DMS114 treated with DMSO at 0.1 percent for 48 hours (cell line): Measurements from ENCODE around the gene FAM53C.

Experiments used
- DNase-seq: peaks from one replicate; lab custom pipeline; 2025; ENCODE audit not compliant: unreplicated experiment; lab: John Stamatoyannopoulos, UW

The FAM53C gene

DNA sequence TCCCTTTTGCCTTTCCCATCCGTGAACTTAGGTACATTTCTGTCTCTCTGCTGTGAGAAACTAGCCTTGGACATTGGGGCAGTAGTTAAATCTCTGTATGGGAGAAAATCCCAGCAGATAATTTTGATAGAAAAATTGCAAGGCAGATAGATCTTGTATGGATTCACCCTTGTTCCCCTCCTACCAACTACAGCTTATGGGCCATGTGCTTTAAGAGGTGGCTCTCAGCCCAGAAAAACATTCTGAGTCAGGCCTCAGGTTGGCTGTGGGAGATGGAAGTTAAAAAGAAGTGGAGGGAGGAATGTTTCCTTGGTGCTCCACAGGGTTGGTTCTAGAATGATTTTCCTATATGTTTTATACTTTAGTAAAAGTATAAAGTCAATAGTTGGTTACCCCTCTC lies 13.0 kb downstream of the FAM53C start:
- no peak for DNase-seq

GRCh38 chr5:138351517-138351916 lies 13.5 kb downstream of the FAM53C start:
- no peak for DNase-seq

GRCh38 chr5:138352071-138352721 lies 14.1 kb downstream of the FAM53C start, which contains the start of gene KDM3B:
Gene KDM3B (plus strand): TSS chr5:138352685. CDS start chr5:138352796, 111 bp downstream.
- DNase-seq, result peak; percentile 81

- DNase-seq, result peak; percentile 43
Measured at GRCh38 chr5:138352722-138353559, 14.9 kb downstream of the FAM53C start.

GRCh38 chr5:138353560-138354080 lies 15.6 kb downstream of the FAM53C start:
- no peak for DNase-seq

DNA sequence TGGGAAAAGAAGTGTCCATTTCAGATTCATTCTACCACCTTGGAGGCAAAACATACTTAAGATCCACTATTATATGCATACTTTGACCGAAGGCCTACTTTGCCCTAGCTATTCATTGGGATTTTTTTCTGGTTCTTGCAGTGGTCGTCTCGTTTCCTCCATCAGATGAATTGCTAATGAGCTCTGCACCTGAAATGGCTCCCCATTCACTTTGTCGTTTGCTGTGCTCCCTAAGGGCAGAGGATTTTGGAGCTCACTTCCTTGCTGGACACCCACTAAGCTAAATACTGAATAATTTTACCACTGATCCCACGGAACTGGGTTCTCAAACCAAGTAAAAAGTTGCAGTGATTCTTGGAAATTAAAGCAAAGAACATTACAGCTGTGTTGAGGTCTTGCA lies 16.3 kb downstream of the FAM53C start:
- DNase-seq, result no peak

- peak; percentile 87 for DNase-seq
Measured at GRCh38 chr5:138354926-138355378, 16.9 kb downstream of the FAM53C start.

DNA sequence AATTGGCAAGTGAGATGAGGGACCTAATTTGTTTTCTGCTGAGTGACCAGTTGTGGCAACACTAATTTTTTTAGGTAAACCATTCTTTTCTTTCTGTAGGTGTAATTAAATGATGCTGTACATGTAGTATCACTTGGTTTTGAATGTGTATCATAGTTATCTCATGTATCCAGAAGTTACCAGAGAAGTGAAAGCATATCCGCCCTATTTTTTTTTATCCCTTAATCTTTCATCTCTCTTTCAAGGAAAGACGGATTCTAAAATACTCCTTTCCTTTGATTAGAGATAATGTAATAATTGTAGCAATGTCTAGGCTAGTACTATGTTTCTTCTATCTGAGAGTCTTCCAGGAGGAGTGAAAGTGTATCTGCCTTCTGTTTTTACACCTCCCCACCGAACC lies 21.6 kb downstream of the FAM53C start:
- DNase-seq, result no peak

DNA sequence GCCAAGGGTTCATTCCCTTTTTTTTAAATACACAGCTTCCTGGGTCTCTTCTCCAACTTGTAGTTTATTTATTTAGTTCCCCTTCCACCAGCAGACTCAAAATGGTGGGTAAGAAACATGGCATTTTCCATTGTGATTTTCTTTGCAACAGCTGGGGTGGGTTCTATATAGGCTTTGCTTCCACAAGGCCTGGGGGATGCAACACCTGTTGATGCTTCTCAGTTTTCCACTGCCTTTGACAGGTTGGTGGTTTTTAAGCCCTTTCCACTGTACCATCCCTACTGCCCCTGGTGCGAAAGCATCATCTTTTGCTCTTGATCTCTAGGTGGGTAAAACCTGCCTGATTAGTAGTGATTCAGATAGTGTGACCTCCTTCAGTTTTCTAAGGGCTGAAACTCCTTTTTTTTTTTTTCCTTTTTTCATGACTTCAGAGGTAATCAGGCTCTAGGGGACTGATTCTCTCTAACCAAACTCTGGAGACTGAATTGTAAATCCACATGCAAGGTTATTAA lies 22.9 kb downstream of the FAM53C start:
- DNase-seq, result no peak

- no peak for DNase-seq
Measured at GRCh38 chr5:138364576-138364975, 26.5 kb downstream of the FAM53C start.

GRCh38 chr5:138366632-138367382 lies 28.7 kb downstream of the FAM53C start:
- no peak for DNase-seq

GRCh38 chr5:138369261-138369660 lies 31.2 kb downstream of the FAM53C start:
- DNase-seq, result no peak

- DNase-seq, result no peak
Measured at GRCh38 chr5:138369706-138370105, 31.6 kb downstream of the FAM53C start.

GRCh38 chr5:138370537-138370936 lies 32.5 kb downstream of the FAM53C start:
- DNase-seq, result no peak

GRCh38 chr5:138371454-138371853 lies 33.4 kb downstream of the FAM53C start:
- DNase-seq, result no peak

- DNase-seq, result no peak
Measured at GRCh38 chr5:138372225-138372624, 34.2 kb downstream of the FAM53C start.

- DNase-seq, result no peak
Measured at GRCh38 chr5:138372653-138373052, 34.6 kb downstream of the FAM53C start.

DNA sequence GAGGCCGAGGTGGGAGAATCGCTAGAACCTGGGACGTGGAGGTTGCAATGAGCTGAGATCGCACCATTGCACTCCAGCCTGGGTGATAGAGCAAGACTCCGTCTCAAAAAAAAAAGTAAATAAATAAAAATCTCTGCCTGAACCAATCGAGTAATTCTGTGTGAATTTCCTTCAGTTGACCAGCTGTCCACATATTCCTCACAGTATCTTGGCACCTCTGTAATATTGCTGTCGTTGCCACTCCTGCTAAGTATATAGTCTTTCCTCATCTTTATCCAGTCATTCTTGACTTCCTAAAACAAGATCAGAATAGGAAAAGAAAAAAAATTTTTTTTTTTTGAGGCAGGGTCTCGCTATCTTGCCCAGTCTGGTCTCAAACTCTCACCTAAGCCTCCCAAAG lies 44.3 kb downstream of the FAM53C start:
- DNase-seq, result no peak

DNA sequence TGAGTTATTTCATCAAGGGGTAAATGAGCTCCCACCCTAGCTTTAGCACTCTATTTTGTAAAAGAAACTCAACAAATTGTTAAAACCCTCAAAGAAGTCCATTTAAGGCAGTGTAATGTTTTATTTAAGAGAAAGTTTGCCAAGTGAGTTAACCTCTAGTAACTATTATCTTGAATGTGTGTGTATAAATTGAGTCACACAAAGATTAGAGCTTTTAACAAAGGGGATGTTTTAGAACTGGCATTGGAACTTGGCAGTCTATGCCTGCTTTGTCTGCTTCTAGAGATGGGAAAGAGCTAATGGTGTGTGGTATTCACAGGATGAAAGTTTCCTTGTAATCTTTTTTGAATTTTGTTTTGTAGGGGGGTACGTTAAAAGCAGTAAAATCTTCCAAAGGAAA lies 47.6 kb downstream of the FAM53C start:
- no peak for DNase-seq

- no peak for DNase-seq
Measured at GRCh38 chr5:138386290-138386689, 48.2 kb downstream of the FAM53C start.

DNA sequence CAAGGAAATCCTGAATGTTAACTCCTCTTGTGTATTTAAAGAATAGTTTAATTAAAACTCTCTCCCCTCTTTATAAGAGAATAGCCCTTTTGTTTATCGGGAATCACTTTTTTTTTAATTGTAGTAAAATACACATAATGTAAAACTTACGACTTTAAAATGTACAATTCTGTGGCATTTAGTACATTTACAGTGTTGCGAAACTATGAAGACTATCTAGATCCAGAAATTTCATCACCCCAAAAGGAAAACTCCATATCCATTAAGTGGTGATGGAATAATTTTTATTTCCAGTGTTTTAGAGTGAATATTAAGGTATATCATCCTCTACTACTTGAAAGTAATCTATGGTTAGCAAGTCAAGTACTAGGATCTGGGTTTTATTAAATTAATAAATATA lies 51.3 kb downstream of the FAM53C start:
- no peak for DNase-seq
